ENCODE results near the gene TNPO2. TPM values are rescaled to one million over a fixed set of nuclear protein-coding genes. Genes with fewer than 3 reads are reported as not detected.

TNPO2 gene
- total RNA-seq, 2 donors from 2014 or later, result 46.7 to 65.5 TPM

DNA sequence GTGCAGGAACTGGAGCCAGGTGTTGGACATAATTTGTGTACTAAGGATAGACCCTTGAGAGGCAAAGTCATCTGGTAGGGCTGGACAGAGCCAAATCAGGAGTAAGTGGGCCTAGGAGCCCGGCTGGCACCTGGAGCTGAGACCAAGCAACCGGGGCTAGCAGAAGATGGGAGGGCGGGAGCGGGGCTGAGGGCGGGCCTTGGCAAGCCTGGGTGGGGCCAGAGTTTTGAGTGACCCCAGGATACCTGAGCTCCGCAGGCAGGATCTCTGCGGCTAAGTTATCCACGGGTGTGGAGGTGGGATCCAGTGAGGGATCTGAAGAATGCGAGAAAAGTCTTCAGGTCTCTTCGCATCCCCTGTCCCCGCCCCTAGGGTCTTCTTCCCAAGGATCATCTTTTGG, 43.4 kb upstream of the TNPO2 start:
- no peaks in the 10 kb centered on the region for H3K27me3 ChIP-seq
- DNase-seq, result no peak
- TF ChIP-seq, protein P1, sequence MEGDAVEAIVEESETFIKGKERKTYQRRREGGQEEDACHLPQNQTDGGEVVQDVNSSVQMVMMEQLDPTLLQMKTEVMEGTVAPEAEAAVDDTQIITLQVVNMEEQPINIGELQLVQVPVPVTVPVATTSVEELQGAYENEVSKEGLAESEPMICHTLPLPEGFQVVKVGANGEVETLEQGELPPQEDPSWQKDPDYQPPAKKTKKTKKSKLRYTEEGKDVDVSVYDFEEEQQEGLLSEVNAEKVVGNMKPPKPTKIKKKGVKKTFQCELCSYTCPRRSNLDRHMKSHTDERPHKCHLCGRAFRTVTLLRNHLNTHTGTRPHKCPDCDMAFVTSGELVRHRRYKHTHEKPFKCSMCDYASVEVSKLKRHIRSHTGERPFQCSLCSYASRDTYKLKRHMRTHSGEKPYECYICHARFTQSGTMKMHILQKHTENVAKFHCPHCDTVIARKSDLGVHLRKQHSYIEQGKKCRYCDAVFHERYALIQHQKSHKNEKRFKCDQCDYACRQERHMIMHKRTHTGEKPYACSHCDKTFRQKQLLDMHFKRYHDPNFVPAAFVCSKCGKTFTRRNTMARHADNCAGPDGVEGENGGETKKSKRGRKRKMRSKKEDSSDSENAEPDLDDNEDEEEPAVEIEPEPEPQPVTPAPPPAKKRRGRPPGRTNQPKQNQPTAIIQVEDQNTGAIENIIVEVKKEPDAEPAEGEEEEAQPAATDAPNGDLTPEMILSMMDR (IDR thresholded peaks at IDR 0.05), result no peak
- intact Hi-C loops (cut with DNase I), result no loop called here
- no peak overlapping the region for H3K4me3 ChIP-seq
- H3K4me1 ChIP-seq, result no peaks in the 10 kb centered on the region
- H3K9me3 ChIP-seq, result no peaks in the 10 kb centered on the region
- H3K36me3 ChIP-seq, result no peaks in the 10 kb centered on the region
- H3K27ac ChIP-seq, result no peak overlapping the region
- no peak overlapping the region for H3K9ac ChIP-seq (ENCODE audit: low read depth in 2 of 2, low read length in 2 of 2)

DNA sequence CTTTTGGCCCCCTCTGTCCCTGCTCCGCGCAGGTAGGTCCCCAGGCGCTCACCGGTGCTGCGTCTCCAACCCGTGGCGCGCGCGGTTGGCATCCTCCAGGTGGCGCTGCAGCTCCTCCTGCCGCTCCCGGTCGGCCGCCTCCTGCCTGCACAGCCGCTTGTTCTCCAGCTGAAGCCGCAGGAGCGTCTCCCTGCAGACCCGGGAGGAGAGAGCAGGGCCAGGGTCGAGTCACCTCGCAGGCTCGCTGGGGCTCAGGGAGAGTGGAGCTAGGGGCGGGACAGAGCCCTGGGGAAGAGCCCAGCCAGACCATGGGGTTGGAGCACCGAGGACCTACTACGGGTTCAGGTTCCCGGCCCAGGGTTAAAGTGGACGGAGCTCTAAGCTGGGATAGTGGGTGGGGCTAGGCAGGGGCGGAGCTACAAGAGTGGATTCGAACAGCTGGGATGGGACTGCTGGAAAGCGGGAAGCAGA, 42.4 kb upstream of the TNPO2 start:
- Histone ChIP-seq H3K27me3 (no peaks in the 10 kb centered on the region), H3K4me1 (no peaks in the 10 kb centered on the region), H3K9me3 (no peaks in the 10 kb centered on the region), H3K4me3 (peak overlapping the region; percentile 12), H3K9ac (ENCODE audit: low read depth in 2 of 2, low read length in 2 of 2) (peak overlapping the region in 1 of 2 donors; percentile 24), H3K27ac (no peak overlapping the region), H3K36me3 (no peaks in the 10 kb centered on the region)
- TF ChIP-seq, protein P1 (IDR thresholded peaks at IDR 0.05), result peak; percentile 74
- intact Hi-C loops (cut with DNase I), result no loop called here
- DNase-seq, result peak; percentile 81

DNA sequence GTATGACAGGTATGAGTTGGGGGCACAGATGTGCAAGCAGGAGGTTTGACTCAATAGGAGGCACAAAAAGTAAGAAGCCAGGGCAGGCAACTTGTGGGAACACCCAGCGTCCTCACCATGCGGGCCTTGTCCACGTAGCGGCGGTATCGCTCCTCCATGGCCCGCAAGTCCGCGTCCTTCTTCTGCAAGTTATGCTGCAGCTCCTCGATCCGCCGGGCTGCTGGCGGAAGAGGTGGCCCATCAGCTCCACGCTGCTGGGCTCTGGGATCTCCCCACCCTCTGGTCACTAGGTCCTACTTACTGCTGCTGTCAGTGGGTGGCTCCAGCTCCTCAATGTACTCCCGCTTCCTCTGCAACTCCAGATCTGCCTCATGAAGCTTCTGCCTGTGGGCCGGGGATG, 41.0 kb upstream of the TNPO2 start:
- TF ChIP-seq, protein P1 (IDR thresholded peaks at IDR 0.05), result no peak
- no peaks in the 10 kb centered on the region for H3K36me3 ChIP-seq

DNA sequence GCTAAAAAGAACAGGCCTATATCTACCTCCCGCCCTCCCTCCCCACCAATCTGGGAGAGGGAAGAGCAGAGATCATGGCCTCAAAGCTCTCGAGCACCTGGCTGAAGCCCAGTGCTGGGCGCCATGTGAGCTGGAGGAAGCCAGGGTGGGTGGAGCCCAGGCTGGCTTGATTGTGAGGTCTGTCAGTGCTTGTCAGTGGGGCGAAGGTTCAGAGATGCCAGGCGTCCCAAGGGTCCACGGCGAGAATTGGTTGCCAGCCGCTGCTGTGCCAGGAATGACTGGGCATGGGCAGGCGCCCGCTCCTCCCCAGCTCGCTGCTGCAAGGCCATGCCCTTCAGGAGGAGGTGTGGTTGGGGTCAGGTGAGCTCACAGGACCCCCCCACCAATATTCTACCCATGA, 39.4 kb upstream of the TNPO2 start:
- DNase-seq, result no peak
- Histone ChIP-seq H3K27me3 (no peaks in the 10 kb centered on the region), H3K4me3 (no peak overlapping the region), H3K36me3 (no peaks in the 10 kb centered on the region), H3K9ac (ENCODE audit: low read depth in 2 of 2, low read length in 2 of 2) (no peak overlapping the region), H3K4me1 (no peaks in the 10 kb centered on the region), H3K9me3 (no peaks in the 10 kb centered on the region), H3K27ac (no peak overlapping the region)
- TF ChIP-seq, protein P1 (IDR thresholded peaks at IDR 0.05), result no peak
- intact Hi-C loops (cut with DNase I), result loop anchor here (2.0 to 5.0 kb wide), 2 partner anchors 34 to 84 kb away; no protein-coding TSS in a partner anchor

More for the DNA sequence above, 41.0 kb upstream of the TNPO2 start:
- intact Hi-C loops (cut with DNase I), result loop anchor here (5.0 kb wide), 1 partner anchor 33 kb away; no protein-coding TSS in a partner anchor
- DNase-seq, result no peak
- H3K27ac ChIP-seq, result no peak overlapping the region
- H3K9ac ChIP-seq (ENCODE audit: low read depth in 2 of 2, low read length in 2 of 2), result no peak overlapping the region
- H3K4me1 ChIP-seq, result no peaks in the 10 kb centered on the region
- H3K9me3 ChIP-seq, result no peaks in the 10 kb centered on the region
- H3K27me3 ChIP-seq, result no peaks in the 10 kb centered on the region
- no peak overlapping the region for H3K4me3 ChIP-seq

DNA sequence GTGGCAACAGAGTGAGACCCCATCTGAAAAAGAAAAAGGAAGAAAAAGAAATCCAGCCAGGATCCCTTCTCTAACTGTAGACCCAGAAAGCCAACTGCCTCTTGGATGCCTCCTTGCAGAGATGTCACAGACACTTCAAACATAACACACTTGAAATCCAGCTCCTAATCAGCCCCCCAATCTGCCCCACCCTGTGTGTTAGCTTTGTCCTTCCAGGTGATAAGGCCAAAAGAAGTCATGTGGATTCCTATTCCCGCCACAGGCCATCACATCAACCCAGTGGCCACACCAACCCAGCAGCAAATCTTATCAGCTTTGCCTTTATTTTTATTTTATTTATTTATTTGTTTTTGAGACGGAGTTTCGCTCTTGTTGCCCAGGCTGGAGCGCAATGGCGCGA, 36.0 kb upstream of the TNPO2 start:
- Histone ChIP-seq H3K27me3 (no peaks in the 10 kb centered on the region), H3K4me3 (no peak overlapping the region), H3K9me3 (no peaks in the 10 kb centered on the region), H3K36me3 (no peaks in the 10 kb centered on the region), H3K4me1 (no peaks in the 10 kb centered on the region), H3K9ac (ENCODE audit: low read depth in 2 of 2, low read length in 2 of 2) (no peak overlapping the region), H3K27ac (no peak overlapping the region)
- intact Hi-C loops (cut with DNase I), result loop anchor here (5.0 kb wide), 2 partner anchors 37 to 38 kb away; partner anchors contain the start of gene TNPO2
- no peak for DNase-seq
- TF ChIP-seq, protein P1 (IDR thresholded peaks at IDR 0.05), result no peak

Data from colonic mucosa (tissue), 4 donors.